ENCODE results near the gene KRT1.

GRCh38 chr12:52677126-52677525 lies 3.1 kb downstream of the KRT1 start:
- TF ChIP-seq CTCF (IDR thresholded peaks at IDR 0.05) (no peak), POLR2AphosphoS5 (IDR thresholded peaks at IDR 0.05) (no peak), POLR2A (IDR thresholded peaks at IDR 0.05) (no peak)
